ENCODE measurements around the gene STK25. TPM values are rescaled to one million over a fixed set of nuclear protein-coding genes. Genes with fewer than 3 reads are reported as not detected.

The STK25 gene
- total and polyA plus RNA-seq, 3 donors from 2014 or later = 200 to 250 (median 224) TPM

DNA sequence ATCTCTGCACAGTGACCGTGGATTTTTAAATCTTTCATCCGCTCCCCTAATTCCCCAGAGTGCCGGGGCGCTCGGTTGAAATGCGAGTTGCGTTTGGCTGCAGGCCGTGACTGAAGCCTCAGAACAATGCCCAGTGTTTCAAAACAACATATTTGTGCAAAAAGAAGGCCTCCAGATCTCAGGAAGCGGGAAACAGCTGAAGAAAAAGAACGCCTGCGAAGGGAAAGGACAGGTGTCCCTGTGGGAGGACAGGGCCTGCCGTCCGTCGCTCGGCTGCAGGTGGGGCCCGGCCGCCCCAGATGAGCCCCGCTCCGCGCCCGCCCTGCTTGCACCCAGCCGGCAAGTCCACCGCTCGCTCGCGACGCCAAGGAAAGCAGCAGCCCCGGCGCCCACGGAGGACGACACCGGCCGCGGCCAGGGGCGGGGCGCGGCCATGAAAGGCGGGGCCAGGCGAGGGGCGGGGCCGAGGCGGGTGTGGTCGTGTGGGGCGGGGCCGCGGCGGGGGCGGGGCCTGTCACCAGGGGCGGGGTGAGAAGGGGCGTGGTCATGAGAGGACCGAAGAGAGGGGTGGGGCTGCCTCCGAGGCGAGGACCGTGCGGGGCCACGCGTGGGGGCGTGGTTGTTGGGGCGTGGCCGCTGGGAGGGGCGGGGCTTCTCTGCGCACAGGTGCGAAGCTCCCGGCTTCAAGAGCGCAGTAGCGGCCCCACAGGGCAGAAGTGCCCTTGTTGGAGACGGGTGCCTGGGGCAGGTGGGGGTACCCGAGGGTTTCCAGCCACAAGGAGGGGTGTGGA lies 32.6 kb upstream of the STK25 start:
- H3K9me3 ChIP-seq = no peaks in the 10 kb centered on the region
- H3K27me3 ChIP-seq = no peaks in the 10 kb centered on the region
- TF ChIP-seq, protein P1, sequence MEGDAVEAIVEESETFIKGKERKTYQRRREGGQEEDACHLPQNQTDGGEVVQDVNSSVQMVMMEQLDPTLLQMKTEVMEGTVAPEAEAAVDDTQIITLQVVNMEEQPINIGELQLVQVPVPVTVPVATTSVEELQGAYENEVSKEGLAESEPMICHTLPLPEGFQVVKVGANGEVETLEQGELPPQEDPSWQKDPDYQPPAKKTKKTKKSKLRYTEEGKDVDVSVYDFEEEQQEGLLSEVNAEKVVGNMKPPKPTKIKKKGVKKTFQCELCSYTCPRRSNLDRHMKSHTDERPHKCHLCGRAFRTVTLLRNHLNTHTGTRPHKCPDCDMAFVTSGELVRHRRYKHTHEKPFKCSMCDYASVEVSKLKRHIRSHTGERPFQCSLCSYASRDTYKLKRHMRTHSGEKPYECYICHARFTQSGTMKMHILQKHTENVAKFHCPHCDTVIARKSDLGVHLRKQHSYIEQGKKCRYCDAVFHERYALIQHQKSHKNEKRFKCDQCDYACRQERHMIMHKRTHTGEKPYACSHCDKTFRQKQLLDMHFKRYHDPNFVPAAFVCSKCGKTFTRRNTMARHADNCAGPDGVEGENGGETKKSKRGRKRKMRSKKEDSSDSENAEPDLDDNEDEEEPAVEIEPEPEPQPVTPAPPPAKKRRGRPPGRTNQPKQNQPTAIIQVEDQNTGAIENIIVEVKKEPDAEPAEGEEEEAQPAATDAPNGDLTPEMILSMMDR (IDR thresholded peaks at IDR 0.05) = no peak
- no peaks in the 10 kb centered on the region for H3K36me3 ChIP-seq (ENCODE audit: low read depth, missing control alignments)
- H3K4me1 ChIP-seq = peaks cover 10% of the 10 kb centered on the region
- peak overlapping the region; percentile 39 to 53 for H3K4me3 ChIP-seq
- 1 to 4% methylated on average over 39 to 67 of the region's 68 CpGs for WGBS, 2 donors
- intact Hi-C loops (cut with DNase I; ENCODE audit: low total_unique reads) = no loop called here
- no peak overlapping the region for H3K27ac ChIP-seq
- peak; percentile 90 for DNase-seq

- DNase-seq = no peak
- Histone ChIP-seq H3K27ac (no peak overlapping the region), H3K4me3 (peak overlapping the region in 1 of 2 donors; percentile 53), H3K36me3 (ENCODE audit: low read depth, missing control alignments) (no peaks in the 10 kb centered on the region), H3K27me3 (no peaks in the 10 kb centered on the region), H3K9me3 (no peaks in the 10 kb centered on the region), H3K4me1 (peaks cover 10% of the 10 kb centered on the region)
- TF ChIP-seq POLR2A (IDR thresholded peaks at IDR 0.05) = no peak
- TF ChIP-seq, protein P1 (IDR thresholded peaks at IDR 0.05) = no peak
- 33 to 48% methylated on average over 10 of the region's 10 CpGs for WGBS, 2 donors
- intact Hi-C loops (cut with DNase I; ENCODE audit: low total_unique reads) = no loop called here
Observed at GRCh38 chr2:241540401-241540770, 32.0 kb upstream of the STK25 start.

- 79 to 95% methylated on average over 2 to 11 of the region's 11 CpGs for WGBS, 2 donors
- DNase-seq = no peak
- intact Hi-C loops (cut with DNase I; ENCODE audit: low total_unique reads) = no loop called here
- H3K4me3 ChIP-seq = no peak overlapping the region
- no peaks in the 10 kb centered on the region for H3K27me3 ChIP-seq
- no peaks in the 10 kb centered on the region for H3K36me3 ChIP-seq (ENCODE audit: low read depth, missing control alignments)
- H3K27ac ChIP-seq = no peak overlapping the region
- peaks cover 10% of the 10 kb centered on the region for H3K4me1 ChIP-seq
- H3K9me3 ChIP-seq = no peaks in the 10 kb centered on the region
- TF ChIP-seq POLR2A (IDR thresholded peaks at IDR 0.05) = no peak
- TF ChIP-seq, protein P1 (IDR thresholded peaks at IDR 0.05) = no peak
Observed at GRCh38 chr2:241539616-241540374, 31.4 kb upstream of the STK25 start.

DNA sequence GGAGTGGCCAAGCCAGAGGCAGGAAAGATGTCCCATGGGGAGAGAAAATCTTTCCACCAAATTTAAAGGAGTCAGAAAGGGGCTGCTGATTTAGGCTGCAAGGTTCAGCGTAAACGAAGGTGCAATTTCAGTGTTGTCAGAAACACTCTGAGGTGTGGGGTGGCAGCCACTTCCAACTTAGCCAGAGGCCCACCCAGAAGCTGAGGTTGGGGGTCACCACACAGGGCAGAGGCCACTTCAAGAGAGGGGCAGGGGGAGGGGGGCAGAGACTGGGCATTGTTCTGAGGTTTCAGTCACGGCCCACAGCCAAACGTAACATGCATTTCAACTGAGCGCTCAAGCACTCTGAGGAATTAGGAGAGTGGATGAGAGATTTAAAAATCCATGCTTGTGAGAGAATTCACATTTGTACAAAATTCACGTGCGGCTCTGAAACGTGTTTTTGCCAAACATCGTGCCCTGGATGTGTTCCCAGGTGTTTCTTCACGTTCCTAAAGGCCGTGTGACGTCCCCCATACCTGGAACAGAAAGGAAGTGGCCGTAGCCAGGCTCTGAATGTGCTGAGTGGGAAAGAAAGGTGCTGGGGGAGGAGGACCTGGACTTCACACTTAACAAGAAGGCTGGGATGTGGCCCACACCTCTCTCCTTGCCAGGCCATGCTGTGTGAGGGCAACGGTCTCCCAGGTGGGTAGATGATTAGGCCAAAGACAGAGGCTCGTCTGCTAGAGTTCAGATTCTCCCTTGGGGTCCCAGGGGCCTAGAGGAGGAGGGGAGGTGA lies 30.6 kb upstream of the STK25 start:
- Histone ChIP-seq H3K9me3 (no peaks in the 10 kb centered on the region), H3K4me3 (no peak overlapping the region), H3K36me3 (ENCODE audit: low read depth, missing control alignments) (no peaks in the 10 kb centered on the region), H3K27me3 (no peaks in the 10 kb centered on the region), H3K4me1 (peaks cover 10% of the 10 kb centered on the region), H3K27ac (no peak overlapping the region)
- WGBS, 2 donors = 85 to 93% methylated on average over 14 to 15 of the region's 15 CpGs
- DNase-seq = no peak
- intact Hi-C loops (cut with DNase I; ENCODE audit: low total_unique reads) = no loop called here
- TF ChIP-seq, protein P1 (IDR thresholded peaks at IDR 0.05) = no peak
- TF ChIP-seq POLR2A (IDR thresholded peaks at IDR 0.05) = no peak

All from testis (tissue), 3 donors.